ENCODE results near the gene C2orf69. TPM values are rescaled to one million over a fixed set of nuclear protein-coding genes. Genes with fewer than 3 reads are reported as not detected.

Gene C2orf69
- total and polyA plus RNA-seq, 2 donors (not counting 1 experiment from before 2014, with no cell fraction given) = 3.7 to 12.9 TPM

GRCh38 chr2:199874209-199874608, 36.9 kb upstream of the C2orf69 start:
- intact Hi-C loops (cut with micrococcal nuclease) = no loop called here
- Histone ChIP-seq H3K9me3 (ENCODE audit: control extremely low read depth in 1 of 3, control insufficient read depth in 2 of 3, insufficient read depth in 1 of 3, low read length in 2 of 3) (peaks cover 0 to 7% (median 0%) of the 10 kb centered on the region in 3 donors), H3K79me2 (ENCODE audit: control insufficient read depth, insufficient read depth, low read length) (no peaks in the 10 kb centered on the region), H3K27me3 (replicated peaks in 1 of 4; ENCODE audit: control extremely low read depth in 1 of 4, control insufficient read depth in 3 of 4, insufficient read depth in 4 of 4, low read length in 3 of 4) (no peaks in the 10 kb centered on the region), H3K4me2 (replicated peaks; ENCODE audit: low read depth, low read length, poor library complexity, severe bottlenecking) (no peak overlapping the region), H2AFZ (ENCODE audit: insufficient read depth, low read depth, low read length, poor library complexity, severe bottlenecking) (no peak overlapping the region), H3K36me3 (replicated peaks in 1 of 2; ENCODE audit: control extremely low read depth in 1 of 2, control insufficient read depth in 1 of 2, extremely low read depth in 1 of 2, insufficient read depth in 2 of 2, low read length in 1 of 2) (no peaks in the 10 kb centered on the region), H3K9ac (ENCODE audit: low read length) (no peak overlapping the region), H4K20me1 (ENCODE audit: control insufficient read depth, insufficient read depth, low read length, poor library complexity, severe bottlenecking) (no peaks in the 10 kb centered on the region), H3K4me1 (ENCODE audit: control insufficient read depth in 2 of 2, insufficient read depth in 2 of 2, low read length in 2 of 2) (no peaks in the 10 kb centered on the region), H3K4me3 (ENCODE audit: control extremely low read depth in 1 of 5, extremely low read depth in 1 of 5, insufficient read depth in 1 of 5, low read depth in 2 of 5, low read length in 4 of 5) (no peak overlapping the region), H3K27ac (ENCODE audit: low read length in 2 of 2) (no peak overlapping the region)
- Mint-ChIP-seq H3K27me3 (peaks cover 3% of the 10 kb centered on the region), H3K4me1 (no peaks in the 10 kb centered on the region), H3K27ac (no peak overlapping the region), H3K4me3 (no peak overlapping the region), H3K9me3 (ENCODE audit: insufficient read depth) (no peaks in the 10 kb centered on the region)
- ATAC-seq (ENCODE audit: low read depth) = no peak
- no peak for DNase-seq
- ChIA-PET POLR2A (no interaction called here), CTCF (no interaction called here)
- WGBS (ENCODE audit: insufficient coverage) = 92% methylated on average over 1 of the region's 1 CpG
- TF ChIP-seq, protein P1, sequence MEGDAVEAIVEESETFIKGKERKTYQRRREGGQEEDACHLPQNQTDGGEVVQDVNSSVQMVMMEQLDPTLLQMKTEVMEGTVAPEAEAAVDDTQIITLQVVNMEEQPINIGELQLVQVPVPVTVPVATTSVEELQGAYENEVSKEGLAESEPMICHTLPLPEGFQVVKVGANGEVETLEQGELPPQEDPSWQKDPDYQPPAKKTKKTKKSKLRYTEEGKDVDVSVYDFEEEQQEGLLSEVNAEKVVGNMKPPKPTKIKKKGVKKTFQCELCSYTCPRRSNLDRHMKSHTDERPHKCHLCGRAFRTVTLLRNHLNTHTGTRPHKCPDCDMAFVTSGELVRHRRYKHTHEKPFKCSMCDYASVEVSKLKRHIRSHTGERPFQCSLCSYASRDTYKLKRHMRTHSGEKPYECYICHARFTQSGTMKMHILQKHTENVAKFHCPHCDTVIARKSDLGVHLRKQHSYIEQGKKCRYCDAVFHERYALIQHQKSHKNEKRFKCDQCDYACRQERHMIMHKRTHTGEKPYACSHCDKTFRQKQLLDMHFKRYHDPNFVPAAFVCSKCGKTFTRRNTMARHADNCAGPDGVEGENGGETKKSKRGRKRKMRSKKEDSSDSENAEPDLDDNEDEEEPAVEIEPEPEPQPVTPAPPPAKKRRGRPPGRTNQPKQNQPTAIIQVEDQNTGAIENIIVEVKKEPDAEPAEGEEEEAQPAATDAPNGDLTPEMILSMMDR (IDR thresholded peaks at IDR 0.05) = no peak
- no peak for TF ChIP-seq EZH2 (IDR thresholded peaks at IDR 0.05; ENCODE audit: borderline replicate concordance, insufficient read depth, low read depth, low read length, poor library complexity, severe bottlenecking)

DNA sequence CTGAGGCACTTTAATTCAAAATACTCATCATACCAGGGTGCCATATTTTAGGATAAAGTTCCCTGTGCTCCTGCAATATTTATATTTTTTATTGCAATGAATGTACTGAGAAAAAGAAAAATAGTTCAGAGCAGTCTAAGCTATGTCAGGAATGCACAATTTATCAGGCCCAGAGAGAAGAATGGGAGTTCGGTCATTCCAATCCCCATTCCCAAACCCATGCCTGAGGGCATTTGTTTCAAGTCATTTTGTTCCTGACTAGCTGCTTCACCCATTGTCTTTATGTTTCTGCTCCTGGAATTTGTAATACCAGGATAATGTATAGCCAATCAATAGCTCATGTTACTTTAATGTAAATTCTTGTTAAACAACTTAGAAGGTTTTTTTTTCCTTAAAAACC, 35.7 kb upstream of the C2orf69 start:
- no peaks in the 10 kb centered on the region for H3K79me2 ChIP-seq (ENCODE audit: control insufficient read depth, insufficient read depth, low read length)
- no peak overlapping the region for H3K9ac ChIP-seq (ENCODE audit: low read length)
- no peak overlapping the region for H3K4me3 ChIP-seq (ENCODE audit: control extremely low read depth in 1 of 5, extremely low read depth in 1 of 5, insufficient read depth in 1 of 5, low read depth in 2 of 5, low read length in 4 of 5)
- H3K9me3 Mint-ChIP-seq (ENCODE audit: insufficient read depth) = no peaks in the 10 kb centered on the region
- peaks cover 0 to 7% (median 0%) of the 10 kb centered on the region in 3 donors for H3K9me3 ChIP-seq (ENCODE audit: control extremely low read depth in 1 of 3, control insufficient read depth in 2 of 3, insufficient read depth in 1 of 3, low read length in 2 of 3)
- peaks cover 3% of the 10 kb centered on the region for H3K27me3 Mint-ChIP-seq
- H3K4me1 ChIP-seq (ENCODE audit: control insufficient read depth in 2 of 2, insufficient read depth in 2 of 2, low read length in 2 of 2) = no peaks in the 10 kb centered on the region
- CTCF ChIA-PET = no interaction called here
- no peak for TF ChIP-seq EZH2 (IDR thresholded peaks at IDR 0.05; ENCODE audit: borderline replicate concordance, insufficient read depth, low read depth, low read length, poor library complexity, severe bottlenecking)
- TF ChIP-seq, protein P1 (IDR thresholded peaks at IDR 0.05) = no peak
- no peaks in the 10 kb centered on the region for H3K4me1 Mint-ChIP-seq
- H3K27ac Mint-ChIP-seq = no peak overlapping the region
- POLR2A ChIA-PET = no interaction called here
- no peaks in the 10 kb centered on the region for H3K36me3 ChIP-seq (replicated peaks in 1 of 2; ENCODE audit: control extremely low read depth in 1 of 2, control insufficient read depth in 1 of 2, extremely low read depth in 1 of 2, insufficient read depth in 2 of 2, low read length in 1 of 2)
- no peak overlapping the region for H3K4me3 Mint-ChIP-seq
- H2AFZ ChIP-seq (ENCODE audit: insufficient read depth, low read depth, low read length, poor library complexity, severe bottlenecking) = no peak overlapping the region
- no peaks in the 10 kb centered on the region for H4K20me1 ChIP-seq (ENCODE audit: control insufficient read depth, insufficient read depth, low read length, poor library complexity, severe bottlenecking)
- no peaks in the 10 kb centered on the region for H3K27me3 ChIP-seq (replicated peaks in 1 of 4; ENCODE audit: control extremely low read depth in 1 of 4, control insufficient read depth in 3 of 4, insufficient read depth in 4 of 4, low read length in 3 of 4)
- H3K4me2 ChIP-seq (replicated peaks; ENCODE audit: low read depth, low read length, poor library complexity, severe bottlenecking) = no peak overlapping the region
- H3K27ac ChIP-seq (ENCODE audit: low read length in 2 of 2) = no peak overlapping the region
- 100% methylated on average over 1 of the region's 1 CpG for whole genome bisulfite sequencing (ENCODE audit: insufficient coverage)
- DNase-seq (no peak), ATAC-seq (ENCODE audit: low read depth) (no peak)
- intact Hi-C loops (cut with micrococcal nuclease) = no loop called here

Data from B cell (primary cell).